HG03442 (cell line): ENCODE measurements around the gene USE1.
A peak's percentile ranks its signal among the peaks of the same experiment; 100 is the strongest.

Experiments used
- ATAC-seq: cut with Tn5 transposase; IDR thresholded peaks from one replicate; pipeline ENCODE4 v1.9.1; 2021; ENCODE audit warnings: mild to moderate bottlenecking, moderate library complexity; ENCODE audit not compliant: unreplicated experiment

USE1 gene

DNA sequence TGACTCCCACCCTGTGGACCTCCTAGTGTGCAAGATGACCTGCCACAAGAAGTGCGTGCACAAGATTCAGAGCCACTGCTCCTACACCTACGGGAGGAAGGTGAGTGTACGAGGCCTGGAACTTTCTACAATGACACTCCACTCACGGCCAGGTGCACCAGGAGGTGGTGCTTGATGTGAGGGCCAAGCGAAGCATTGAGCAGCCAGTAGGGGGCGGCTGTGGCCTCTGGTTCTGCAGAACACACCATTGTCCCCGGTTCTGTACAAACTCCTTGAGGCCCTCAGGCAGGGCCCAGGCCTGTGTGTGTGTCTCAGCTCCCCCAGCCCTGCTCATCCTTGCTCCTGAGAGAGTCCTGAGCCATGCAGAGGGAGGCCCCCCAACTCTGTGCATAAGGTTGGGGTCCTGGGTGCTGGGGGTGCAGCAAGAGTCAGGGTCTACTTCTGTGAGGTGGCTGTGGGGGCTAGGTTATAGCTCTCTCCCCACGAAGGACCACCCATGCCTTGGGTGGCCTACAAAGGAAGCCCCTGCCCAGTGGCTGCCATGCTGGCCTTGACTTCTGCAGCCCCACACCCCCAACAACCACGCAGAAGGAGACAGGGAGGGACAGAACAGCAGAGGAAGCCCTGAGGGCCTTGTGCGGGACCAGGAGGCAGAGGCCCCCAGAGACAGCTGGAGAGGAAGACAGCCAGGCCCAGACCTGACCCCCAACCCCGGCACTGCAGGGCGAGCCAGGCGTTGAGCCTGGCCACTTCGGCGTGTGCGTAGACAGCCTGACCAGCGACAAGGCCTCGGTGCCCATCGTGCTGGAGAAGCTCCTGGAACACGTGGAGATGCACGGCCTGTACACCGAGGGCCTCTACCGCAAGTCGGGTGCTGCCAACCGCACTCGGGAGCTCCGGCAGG is 9.7 kb upstream of the USE1 start:
- no peak for ATAC-seq

DNA sequence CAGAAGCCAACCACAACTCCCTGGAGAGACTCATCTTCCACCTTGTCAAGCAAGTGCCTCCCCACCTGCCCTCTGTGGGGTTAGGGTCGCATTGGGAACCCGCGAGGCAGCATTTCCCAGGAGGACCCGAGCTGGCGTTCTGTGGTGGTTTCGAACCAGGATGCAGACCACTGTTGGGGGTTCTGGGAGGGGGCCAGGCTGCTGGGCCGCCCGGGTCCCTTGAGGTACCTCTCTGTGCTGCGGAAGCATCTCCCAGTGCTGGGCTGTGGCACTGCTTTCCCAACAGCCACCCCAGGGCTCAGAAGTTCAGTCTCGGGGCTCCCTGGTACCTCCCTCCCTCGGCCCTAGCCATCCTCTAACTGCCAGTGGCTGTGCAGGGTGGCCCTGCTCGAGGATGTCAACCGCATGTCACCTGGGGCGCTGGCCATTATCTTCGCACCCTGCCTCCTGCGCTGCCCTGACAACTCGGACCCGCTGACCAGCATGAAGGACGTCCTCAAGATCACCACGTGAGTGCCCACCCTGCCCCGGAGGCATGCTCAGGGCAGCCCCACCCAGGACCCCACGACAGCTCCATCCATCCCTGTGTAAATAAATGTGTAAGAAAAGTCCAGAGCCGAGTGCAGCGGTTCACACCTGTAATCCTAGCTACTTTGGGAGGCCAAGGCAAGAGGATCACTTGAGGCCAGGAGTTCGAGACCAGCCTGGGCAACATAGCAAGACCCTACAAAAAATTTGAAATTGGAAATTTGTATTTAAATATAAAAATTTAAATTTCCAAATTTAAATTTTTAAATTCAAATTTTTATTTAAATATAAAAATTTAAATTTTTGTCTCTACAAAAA is 8.2 kb upstream of the USE1 start:
- no peak for ATAC-seq

DNA sequence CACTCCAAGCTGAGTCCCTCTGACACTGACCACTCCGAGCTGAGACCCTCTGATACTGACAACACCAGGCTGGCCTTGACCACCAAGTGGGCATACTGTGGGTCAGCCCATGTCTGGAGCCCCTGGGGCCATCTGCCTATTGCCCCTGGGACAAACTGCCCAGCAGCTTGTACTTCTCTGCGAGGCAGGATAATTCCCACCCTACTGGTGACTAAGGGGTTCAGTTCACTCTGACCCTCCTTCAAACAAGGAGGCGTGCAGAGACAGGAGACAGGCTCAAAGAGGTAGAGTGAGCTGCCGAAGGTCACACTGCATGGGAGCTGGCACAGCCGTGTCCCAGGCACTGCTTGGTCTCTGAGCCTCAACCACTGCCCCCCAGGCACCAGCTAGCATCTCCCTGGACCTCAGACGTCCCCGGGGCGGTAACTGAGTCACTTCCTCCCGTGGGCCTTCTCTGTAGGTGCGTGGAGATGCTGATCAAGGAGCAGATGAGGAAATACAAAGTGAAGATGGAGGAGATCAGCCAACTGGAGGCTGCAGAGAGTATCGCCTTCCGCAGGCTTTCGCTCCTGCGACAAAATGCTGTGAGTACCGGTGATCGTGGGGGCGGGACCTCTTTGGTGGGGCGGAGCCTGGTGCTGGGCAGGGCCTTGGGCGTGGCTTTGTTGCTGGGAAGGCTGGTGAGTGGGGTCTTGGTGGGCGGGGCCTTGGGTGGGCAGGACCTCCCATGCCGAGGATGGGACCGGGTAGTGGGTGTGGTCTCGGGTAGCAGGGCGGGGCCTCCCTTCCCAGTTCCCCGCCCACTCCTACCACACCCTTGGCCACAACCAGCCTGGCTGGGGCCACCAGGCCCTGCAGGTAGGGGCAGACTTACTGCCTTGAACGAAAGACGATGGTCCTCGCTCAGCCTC is 5.8 kb upstream of the USE1 start:
- no peak for ATAC-seq

DNA sequence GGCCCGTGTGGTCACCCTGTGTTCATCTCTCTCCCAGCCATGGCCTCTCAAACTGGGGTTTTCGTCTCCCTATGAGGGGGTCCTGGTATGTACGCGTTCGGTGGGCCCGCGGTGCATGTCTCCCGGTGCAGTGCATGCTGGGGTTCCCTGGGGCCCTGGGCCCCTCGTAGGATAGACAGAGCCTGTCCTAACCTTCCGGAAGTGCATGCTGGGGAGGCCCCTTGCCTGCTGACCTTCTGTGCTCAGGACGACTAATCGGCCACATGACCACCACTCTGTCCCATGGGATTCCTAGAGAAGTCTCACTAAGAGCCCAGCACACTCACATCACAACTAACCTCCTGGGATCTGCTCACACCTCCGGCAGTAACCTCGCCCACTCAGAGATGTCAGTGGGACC is 4.9 kb upstream of the USE1 start:
- ATAC-seq: no peak

DNA sequence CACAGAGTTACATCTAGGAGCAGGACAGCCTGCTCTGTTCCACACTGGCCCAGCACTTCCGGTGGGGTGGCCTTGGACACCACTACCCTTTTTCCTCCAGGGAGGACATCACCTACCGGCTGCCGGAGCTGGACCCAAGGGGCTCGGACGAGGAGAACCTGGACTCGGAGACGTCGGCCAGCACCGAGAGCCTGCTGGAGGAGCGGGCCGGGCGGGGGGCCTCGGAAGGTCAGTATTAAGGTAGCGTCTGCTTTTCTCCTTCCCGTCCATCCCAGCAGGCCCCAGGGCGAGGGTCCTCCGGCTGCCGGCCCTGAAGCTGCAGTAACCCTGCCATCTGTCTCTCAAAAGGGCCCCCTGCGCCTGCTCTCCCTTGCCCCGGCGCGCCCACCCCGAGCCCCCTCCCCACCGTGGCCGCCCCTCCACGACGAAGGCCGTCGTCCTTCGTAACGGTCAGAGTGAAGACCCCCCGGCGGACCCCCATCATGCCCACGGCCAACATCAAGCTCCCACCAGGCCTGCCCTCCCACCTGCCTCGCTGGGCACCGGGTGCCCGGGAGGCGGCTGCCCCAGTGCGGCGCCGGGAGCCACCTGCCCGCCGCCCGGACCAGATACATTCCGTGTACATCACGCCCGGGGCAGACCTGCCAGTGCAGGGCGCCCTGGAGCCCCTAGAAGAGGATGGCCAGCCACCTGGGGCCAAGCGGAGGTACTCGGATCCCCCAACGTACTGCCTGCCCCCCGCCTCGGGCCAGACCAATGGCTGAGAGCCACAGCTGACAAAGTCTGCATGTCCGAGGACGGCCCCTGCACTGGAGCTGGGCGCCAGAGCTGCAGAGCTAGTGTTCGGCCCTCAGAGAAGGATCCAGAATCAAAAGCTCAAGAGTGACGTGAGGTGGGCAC is 3.4 kb upstream of the USE1 start:
- ATAC-seq: no peak

DNA sequence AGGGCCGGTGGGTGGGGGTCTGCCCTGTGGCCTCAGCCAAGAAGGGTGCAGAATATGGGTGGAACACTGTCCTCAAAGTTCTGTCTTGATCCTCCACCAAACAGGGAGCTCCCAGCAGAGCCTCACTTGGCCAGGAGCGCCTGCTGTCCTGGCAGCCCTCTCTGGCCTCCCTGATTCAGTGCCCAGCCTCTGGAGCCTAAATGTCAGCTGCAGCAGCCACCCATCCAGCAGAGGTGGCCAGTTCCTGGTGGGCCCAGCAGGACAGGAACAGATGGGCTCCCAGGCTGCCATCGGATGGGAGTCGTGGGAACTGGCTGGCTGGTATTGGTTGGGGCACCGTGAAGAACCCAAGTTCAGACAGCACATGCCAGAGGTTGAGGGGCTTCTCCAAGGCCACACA is 1.8 kb upstream of the USE1 start:
- ATAC-seq: no peak

DNA sequence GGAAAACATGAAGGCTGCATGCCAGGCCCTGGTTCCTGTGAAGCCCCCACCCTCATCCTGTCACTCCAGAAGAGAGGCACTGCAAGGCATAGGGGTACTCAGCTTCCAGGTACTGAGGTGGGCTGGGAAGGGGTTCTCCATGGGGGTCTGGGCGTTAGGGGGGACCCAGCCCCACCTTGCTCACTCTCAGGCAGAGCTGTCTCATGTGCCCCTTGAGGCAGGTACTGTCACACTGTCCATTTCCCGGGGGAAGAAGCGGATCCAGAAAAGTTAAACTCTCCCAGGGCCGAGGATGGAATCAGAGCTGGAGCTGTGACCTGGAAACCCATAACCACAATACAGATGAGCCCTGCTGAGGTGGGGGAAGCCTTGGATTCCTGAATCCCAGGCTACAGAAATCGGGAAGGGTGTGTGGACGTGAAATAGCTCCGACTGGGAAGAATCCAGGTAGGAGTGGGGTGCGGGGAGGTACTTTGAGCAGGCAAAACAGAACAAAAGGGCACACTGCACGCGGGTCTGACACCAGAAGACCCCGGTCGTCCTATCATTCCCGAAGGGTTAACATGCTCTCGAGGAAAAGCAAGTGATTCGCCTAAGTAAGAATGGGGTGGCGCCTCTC is 540 bp upstream of the USE1 start:
- ATAC-seq: no peak

DNA sequence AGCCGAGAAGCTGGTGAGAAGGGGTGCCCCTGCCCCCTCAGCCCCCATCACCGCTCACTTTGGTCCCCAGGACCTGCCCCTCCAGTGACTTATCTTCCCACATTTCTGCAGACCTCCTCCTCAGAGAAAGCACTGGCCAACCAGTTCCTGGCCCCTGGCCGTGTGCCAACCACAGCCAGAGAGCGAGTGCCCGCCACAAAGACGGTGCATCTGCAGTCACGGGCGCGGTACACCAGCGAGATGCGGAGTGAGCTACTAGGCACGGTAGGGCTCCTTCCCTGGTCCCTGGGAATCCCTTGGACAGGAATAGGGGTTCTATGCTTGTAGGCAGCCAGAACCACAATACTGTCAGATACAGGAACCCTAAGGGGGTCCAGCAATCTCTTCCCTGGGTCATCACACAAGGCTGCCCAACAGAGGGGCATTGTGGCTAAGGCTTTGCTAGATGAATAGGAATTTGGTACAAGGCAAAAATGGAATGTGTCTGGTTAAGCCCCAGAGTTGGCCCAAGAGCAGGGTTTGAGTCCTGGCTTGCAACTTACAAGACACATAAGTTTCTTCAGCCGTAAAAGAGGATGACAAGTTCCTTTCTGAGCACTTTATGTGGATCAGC is 1.0 kb downstream of the USE1 start:
- ATAC-seq: no peak

DNA sequence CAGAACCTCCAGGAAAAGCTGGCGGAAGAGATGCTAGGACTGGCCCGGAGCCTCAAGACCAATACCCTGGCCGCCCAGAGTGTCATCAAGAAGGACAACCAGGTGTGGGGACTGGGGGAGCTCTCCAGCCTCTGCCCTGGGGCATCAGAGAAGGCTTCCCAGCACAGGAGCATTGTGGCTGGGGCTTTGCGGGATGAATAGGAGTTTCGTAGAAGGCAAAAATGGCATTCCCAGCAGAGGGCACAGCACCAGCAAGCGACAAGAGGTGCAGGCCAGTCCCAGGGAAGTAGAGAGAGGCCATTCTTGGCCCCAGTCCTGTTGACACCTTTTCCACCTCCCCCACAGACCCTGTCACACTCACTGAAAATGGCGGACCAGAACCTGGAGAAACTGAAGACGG is 4.1 kb downstream of the USE1 start:
- no peak for ATAC-seq

DNA sequence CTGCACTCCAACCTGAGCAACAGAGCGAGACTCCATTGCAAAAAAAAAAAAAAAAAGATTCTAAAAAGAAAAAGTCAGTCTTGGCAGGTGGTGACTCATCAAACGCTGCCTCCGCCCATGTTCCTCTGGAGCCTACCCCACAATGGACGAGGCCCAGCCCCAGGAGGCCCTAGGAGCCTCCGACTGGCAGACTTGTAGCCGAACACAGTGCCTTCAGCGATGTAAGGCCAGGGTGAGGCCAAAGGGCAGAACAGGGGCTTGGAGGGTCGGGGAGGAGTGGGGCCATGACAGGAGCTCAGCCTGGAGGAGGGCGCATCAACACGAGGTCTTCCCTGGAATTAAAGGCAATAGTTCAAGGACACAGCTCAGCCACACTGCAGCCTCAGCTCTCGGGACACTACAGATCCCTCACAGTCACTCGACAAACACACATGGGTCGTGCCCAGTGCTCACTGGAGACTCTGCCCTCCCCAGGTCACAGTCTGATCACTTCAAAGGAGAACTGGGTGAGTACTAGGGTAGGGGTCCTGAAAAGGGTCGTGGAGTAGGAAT is 5.1 kb downstream of the USE1 start:
- ATAC-seq: no peak

DNA sequence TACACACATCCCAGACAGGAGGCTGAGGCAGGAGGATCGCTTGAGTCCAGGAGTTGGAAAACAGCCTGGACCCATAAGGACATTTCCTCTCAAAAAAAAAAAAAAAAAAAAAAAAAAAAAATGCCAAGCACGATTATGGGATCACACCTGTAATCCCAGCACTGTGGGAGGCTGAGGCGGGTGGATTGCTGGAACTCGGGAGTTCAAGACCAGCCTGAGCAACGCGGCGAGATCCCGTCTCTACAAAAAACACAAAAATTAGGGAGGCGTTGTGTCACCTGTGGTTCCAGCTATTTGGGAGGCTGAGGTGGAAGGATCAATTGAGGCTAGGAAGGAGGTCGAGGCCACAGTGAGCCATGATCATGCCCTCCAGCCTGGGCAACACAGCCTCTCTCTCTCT is 9.9 kb downstream of the USE1 start:
- no peak for ATAC-seq

DNA sequence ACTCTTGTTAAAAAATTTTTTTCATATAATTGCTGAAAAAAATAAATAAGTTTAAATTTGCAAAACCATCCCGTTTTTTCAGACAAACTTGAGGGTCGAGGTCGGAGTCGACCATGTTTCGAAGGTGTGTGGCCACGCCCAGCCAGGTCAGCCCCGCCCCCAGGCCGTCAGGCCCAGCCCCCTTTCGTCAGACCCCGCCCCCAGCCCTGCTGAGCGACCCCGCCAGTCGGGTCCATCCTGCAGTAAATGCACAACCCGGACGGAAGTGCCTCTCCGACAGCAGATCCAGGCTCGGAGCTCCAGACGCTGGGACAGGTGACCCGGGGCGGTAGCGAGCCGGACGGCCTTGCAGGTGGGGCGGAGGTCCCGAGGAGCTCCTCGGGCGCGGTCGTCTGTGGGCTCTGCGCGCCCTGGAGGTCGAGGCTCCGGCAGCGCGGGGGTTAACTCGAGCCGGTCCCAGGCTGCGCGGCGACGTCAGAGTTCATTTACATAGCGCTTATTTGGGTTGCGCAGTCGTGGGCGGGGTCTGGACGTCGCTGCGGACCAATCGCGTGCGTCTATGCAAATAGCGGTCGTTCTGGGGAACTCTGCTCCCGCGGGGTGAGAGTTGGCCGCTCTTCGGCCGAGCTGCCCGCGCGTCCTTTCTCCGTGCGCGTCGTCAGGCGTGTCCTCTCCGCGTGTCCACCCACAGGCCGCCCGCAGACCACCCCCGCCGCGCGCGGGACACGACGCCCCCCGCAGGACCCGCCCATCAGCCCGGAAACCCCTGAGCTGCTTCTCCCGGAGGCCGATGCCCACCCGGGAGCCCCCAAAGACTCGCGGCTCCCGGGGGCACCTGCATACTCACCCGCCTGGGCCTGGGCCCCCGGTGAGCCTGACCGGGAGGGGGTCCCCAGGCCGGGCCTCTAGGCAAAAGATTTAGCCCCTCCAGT is 11.1 kb downstream of the USE1 start, which contains the start of gene OCEL1:
TSS of gene OCEL1 (plus strand) at position 225 of the 932 bp plus-strand sequence. CDS start at position 247, 22 bp downstream.
- ATAC-seq: peak; percentile 87

DNA sequence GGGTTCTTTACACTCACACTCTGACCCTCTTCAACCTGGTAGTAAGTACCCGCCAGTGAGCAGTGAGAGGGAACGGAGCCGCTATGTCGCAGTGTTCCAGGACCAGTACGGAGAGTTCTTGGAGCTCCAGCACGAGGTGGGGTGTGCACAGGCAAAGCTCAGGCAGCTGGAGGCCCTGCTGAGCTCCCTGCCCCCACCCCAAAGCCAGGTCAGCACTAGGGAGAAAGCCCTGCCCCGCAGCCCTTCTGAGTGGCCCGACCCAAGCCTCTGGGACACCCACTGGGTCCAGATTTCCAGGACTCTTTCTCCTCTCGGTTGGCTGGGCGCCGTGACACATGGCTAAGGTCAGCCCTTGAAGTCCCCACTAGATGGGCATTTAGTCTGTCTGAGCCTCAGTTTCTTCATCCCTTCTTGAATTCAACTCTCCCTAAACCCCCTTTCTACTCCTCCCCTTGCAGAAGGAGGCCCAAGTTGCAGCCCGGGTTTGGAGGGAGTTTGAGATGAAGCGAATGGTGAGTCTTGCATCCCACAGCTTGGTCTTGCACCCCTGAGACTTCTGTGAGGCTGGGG is 12.7 kb downstream of the USE1 start:
- no peak for ATAC-seq

DNA sequence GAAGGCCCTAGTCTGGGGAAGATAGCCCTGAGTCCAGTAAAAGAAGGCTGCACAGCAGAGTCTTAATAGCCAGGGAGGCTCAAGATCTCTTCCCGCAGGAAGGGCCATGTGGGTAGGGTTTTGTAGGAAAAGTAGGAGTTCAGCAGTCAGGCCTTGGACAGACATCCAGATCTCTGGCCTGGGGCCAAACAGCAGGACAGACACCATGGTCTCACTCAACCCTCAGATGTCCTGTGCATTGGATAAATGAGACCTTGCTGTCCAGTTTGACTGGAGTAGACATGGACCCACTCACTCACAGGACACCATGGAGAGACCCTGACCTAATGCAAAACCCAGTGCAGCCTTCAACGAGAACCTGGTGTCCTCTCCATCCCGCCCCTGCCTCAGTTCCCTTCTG is 14.7 kb downstream of the USE1 start:
- no peak for ATAC-seq

DNA sequence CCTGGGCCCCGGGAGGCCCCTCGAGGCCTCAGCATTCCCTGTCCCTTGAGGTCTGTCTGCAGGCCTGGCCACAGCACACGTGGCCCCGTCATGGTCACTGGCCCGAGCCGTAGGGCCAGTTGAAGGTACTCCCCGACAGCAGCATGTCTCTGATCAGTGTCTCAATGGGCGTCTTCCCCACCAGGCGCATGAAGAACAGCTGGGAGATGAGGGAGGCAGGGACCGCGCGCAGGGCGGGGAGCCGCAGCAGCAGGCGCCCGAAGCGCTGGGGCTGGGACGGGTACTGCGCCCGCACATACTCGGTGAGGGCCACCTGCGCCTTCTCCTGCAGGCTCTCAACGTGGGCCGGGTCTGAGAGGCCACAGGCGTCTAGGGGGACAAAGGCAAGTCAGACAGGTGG is 17.1 kb downstream of the USE1 start:
- no peak for ATAC-seq

DNA sequence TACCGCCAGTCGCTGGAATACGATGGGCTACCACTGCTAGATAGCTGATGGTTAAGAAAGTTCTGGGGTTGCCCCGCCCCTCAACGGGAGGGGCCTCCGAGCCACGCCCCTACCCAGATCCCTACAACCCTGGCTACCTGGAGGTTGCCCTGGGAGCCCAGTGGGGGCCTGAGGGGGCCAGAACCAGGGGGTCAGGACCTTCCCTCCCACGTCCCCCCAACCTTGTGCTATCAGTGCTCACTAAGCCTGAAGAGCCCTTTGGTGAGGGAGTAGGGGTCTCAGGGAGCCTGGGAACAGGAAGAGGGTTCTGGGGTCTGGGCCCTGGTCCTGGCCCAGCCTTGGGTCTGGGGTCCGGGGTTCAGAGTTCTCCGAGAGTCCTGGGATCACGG is 19.7 kb downstream of the USE1 start:
- ATAC-seq: no peak

DNA sequence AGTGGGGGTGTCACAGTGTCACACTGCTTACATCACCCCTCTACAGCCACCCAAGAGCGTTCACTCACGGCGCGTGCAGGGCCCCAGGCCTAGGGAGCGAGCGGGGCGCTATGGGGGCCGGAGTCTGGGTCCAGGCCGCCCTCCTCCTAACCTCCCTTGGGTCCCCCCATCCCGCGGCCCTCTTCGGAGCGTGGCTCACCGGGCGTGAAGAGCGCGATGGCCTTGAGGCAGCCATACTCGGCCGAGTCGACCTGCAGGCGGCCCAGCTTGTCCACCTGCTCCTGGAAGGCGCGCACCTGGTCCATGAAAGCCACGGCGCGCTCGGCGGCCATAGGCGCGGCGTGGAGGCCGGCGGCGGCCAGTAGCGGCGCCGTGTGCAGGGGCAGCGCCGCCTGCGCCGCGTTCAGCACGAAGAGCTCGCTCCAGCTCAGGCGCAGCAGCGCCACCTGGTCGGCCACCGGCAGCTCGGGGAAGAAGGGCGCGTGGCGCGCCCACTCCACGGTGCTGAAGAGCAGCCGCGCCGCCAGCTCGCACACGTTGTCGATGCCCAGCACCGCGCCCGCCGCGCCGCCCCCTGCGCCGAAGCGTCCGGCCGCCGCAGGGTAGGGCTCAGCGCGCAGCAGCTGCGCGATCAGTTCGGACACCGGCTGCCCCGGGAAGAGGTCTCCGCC is 20.3 kb downstream of the USE1 start:
- ATAC-seq: peak; percentile 62
